IMR-90 (cell line): ENCODE data around the gene ARHGAP21.
"Not testable (repeated sequence)": the region's sequence is repeated elsewhere in the genome, so short reads cannot be mapped to it uniquely, and the experiment has no call there.

Experiments used
- BHLHE40 ChIP-seq: fragments of 150-350 bp; IDR thresholded peaks from 2 replicates; pipeline ENCODE4 v1.6.1; 2016; ENCODE audit warnings: mild to moderate bottlenecking, low read depth, low read length
- CEBPB ChIP-seq: IDR thresholded peaks from 2 replicates; pipeline ENCODE4 v1.6.1; 2012; ENCODE audit warnings: low read depth, low read length, improper control_type of control experiment
- CTCF ChIP-seq: conservative IDR thresholded peaks from 2 replicates; pipeline ENCODE4 v1.5.1; 2012; ENCODE audit warnings: mild to moderate bottlenecking, low read depth, low read length, improper control_type of control experiment
- FOS ChIP-seq: fragments of 150-350 bp; IDR thresholded peaks from 2 replicates; pipeline ENCODE4 v1.6.1; 2016; ENCODE audit warnings: low read depth, low read length
- POLR2A ChIP-seq: IDR thresholded peaks from 2 replicates; pipeline ENCODE4 v1.6.1; 2012; ENCODE audit warnings: mild to moderate bottlenecking, low read depth, low read length
- USF2 ChIP-seq: fragments of 150-350 bp; IDR thresholded peaks from 2 replicates; pipeline ENCODE4 v1.6.1; 2017; ENCODE audit warnings: mild to moderate bottlenecking, antibody characterized with exemption, low read length, low read depth

DNA sequence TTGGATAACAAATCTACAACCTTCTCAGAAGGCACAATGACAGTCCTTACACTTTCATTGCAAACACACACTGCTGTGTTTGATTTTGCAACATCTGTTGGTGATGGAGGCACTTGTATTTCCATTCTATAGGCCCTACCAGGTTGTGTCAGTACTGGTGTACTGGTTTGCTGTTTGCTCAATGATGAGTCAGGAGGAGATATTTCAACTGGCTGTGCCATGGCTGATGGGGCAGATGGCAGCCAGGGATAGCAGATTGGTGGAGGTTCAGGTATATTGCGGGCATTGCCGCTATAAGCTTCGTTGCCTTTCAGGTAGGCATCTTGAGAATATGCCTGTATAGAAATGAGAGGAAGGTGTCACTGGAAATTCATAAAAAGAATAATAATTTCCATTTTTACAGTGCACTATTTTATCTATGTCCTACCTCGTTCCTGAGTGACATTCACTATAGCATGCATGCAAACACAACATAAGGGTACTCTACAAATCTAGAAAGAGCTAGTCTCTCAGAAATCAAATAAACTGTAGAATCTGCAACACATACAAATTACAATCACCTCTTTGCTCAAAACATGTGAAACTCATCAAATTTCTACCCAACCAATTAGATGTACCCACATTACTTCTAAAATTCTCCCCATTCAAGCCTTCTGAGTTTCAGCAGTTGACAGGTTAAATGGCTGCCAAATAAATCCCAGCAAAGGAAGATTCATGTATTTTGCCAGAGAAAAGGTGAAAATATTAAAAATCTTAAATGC is 102.5 kb downstream of the ARHGAP21 start:
- not testable (repeated sequence) for TF ChIP-seq CTCF, USF2, BHLHE40, FOS, POLR2A, CEBPB
